Neural cell (in vitro differentiated cells): ENCODE measurements around the gene MAPT. TPM values are rescaled to one million over a fixed set of nuclear protein-coding genes. Genes with fewer than 3 reads are reported as not detected.

ENCODE experiments used
- H2AFZ ChIP-seq: fragments of 200-600, 300-800 bp; sonication (generic), shearing (Covaris generic); 2 replicates; pipeline ENCODE4 v1.6.0; 2014; ENCODE audit warnings: low read depth, mild to moderate bottlenecking, antibody characterized with exemption, low read length, moderate library complexity
- H3F3A ChIP-seq: fragments of 200-600 bp; shearing (Covaris generic); 2 replicates; pipeline ENCODE4 v1.6.1; 2016; ENCODE audit warnings: mild to moderate bottlenecking, moderate library complexity, mixed read lengths, antibody characterized with exemption, low read length; ENCODE audit not compliant: insufficient read depth, poor library complexity, severe bottlenecking
- H3K27ac ChIP-seq: fragments of 200-600, 300-800 bp; sonication (generic), shearing (Covaris generic); 2 replicates; pipeline ENCODE4 v1.5.1; 2014; ENCODE audit warnings: mild to moderate bottlenecking, low read length, moderate library complexity
- H3K27me3 ChIP-seq: fragments of 300-800, 200-600 bp; sonication (generic), shearing (Covaris generic); 2 replicates; pipeline ENCODE4 v1.6.0; 2014; ENCODE audit warnings: mild to moderate bottlenecking, low read depth, low read length, moderate library complexity; ENCODE audit not compliant: insufficient read depth
- H3K36me3 ChIP-seq: fragments of 300-800, 200-600 bp; sonication (generic), shearing (Covaris generic); 2 replicates; pipeline ENCODE4 v1.5.1; 2014; ENCODE audit warnings: mild to moderate bottlenecking, antibody characterized with exemption, low read length, moderate library complexity; ENCODE audit not compliant: insufficient read depth
- H3K4me2 ChIP-seq: fragments of 300-800, 200-600 bp; sonication (generic), shearing (Covaris generic); 2 replicates; pipeline ENCODE4 v1.6.0; 2014; ENCODE audit warnings: mild to moderate bottlenecking, low read length
- H3K4me3 ChIP-seq: fragments of 300-800, 200-600 bp; sonication (generic), shearing (Covaris generic); 2 replicates; pipeline ENCODE4 v1.5.1; 2014; ENCODE audit warnings: mild to moderate bottlenecking, low read length, moderate library complexity
- H3K79me2 ChIP-seq: fragments of 200-600 bp; shearing (Covaris generic); replicated peaks from 2 replicates; pipeline ENCODE4 v1.6.0; 2014; ENCODE audit warnings: mild to moderate bottlenecking, low read length, moderate library complexity; ENCODE audit not compliant: insufficient read depth
- H3K9ac ChIP-seq: fragments of 300-800, 200-600 bp; sonication (generic), shearing (Covaris generic); 2 replicates; pipeline ENCODE4 v1.6.1; 2016; ENCODE audit warnings: mild to moderate bottlenecking, low read length, mixed read lengths
- H3K9me2 ChIP-seq: fragments of 200-600 bp; shearing (Covaris generic); 2 replicates; pipeline ENCODE4 v1.6.1; 2016; ENCODE audit warnings: mild to moderate bottlenecking, low read length, mixed read lengths; ENCODE audit not compliant: insufficient read depth
- H3K9me3 ChIP-seq: fragments of 200-600, 300-800 bp; sonication (generic), shearing (Covaris generic); 2 replicates; pipeline ENCODE4 v1.6.1; 2016; ENCODE audit warnings: mild to moderate bottlenecking, mixed run types, low read length, moderate library complexity, mixed read lengths
- H4K20me1 ChIP-seq: fragments of 200-600 bp; shearing (Covaris generic); 2 replicates; pipeline ENCODE4 v1.6.1; 2016; ENCODE audit warnings: mild to moderate bottlenecking, mixed run types; ENCODE audit not compliant: insufficient read depth
- CTCF ChIP-seq: fragments of 450-650 bp; IDR thresholded peaks from 2 replicates; pipeline ENCODE4 v1.5.1; 2014; ENCODE audit warnings: antibody characterized with exemption, mild to moderate bottlenecking, moderate library complexity; ENCODE audit not compliant: poor library complexity, severe bottlenecking
- EP300 ChIP-seq: fragments of 450-650 bp; conservative IDR thresholded peaks from 2 replicates; pipeline ENCODE4 v1.6.1; 2014; ENCODE audit warnings: antibody characterized with exemption, mild to moderate bottlenecking, moderate library complexity; ENCODE audit not compliant: poor library complexity, severe bottlenecking
- EZH2 ChIP-seq: fragments of 200-600, 300-800 bp; shearing (Covaris generic), sonication (generic); IDR thresholded peaks from 2 replicates; pipeline ENCODE4 v1.6.1; 2014; ENCODE audit warnings: antibody characterized with exemption, low read length, borderline replicate concordance, mild to moderate bottlenecking; ENCODE audit not compliant: insufficient read depth, poor library complexity, severe bottlenecking
- MXI1 ChIP-seq: fragments of 450-650 bp; conservative IDR thresholded peaks from 2 replicates; pipeline ENCODE4 v1.6.1; 2014; ENCODE audit warnings: antibody characterized with exemption, mild to moderate bottlenecking; ENCODE audit not compliant: poor library complexity, severe bottlenecking
- POLR2AphosphoS5 ChIP-seq: IDR thresholded peaks from 2 replicates; pipeline ENCODE4 v1.6.1; 2012
- RAD21 ChIP-seq: fragments of 450-650 bp; conservative IDR thresholded peaks from 2 replicates; pipeline ENCODE4 v1.6.1; 2014; ENCODE audit warnings: antibody characterized with exemption, mild to moderate bottlenecking, moderate library complexity
- REST ChIP-seq: IDR thresholded peaks from 2 replicates; pipeline ENCODE4 v1.6.1; 2012; ENCODE audit warnings: borderline replicate concordance
- SMC3 ChIP-seq: fragments of 450-650 bp; conservative IDR thresholded peaks from 2 replicates; pipeline ENCODE4 v1.6.1; 2014; ENCODE audit warnings: antibody characterized with exemption, mild to moderate bottlenecking, moderate library complexity; ENCODE audit not compliant: poor library complexity
- TAF1 ChIP-seq: IDR thresholded peaks from 2 replicates; pipeline ENCODE4 v1.6.1; 2012; ENCODE audit warnings: low read depth
- polyA plus RNA-seq: library from polyadenylated mRNA; depleted of rRNA; stranded (reverse); fragments of >200 nt; gene quantifications from 2 replicates; pipeline ENCODE4 v1.2.3, GENCODE V29; 2014

The MAPT gene
- polyA plus RNA-seq, 1 donor from 2014 or later, result 94.5 TPM

- Histone ChIP-seq H3K9ac (no peak overlapping the region), H3F3A (no peaks in the 10 kb centered on the region), H3K79me2 (no peaks in the 10 kb centered on the region), H3K4me3 (no peak overlapping the region), H3K27ac (no peak overlapping the region), H3K9me2 (no peaks in the 10 kb centered on the region), H3K36me3 (peaks cover 24% of the 10 kb centered on the region), H3K9me3 (no peaks in the 10 kb centered on the region), H3K27me3 (no peaks in the 10 kb centered on the region), H4K20me1 (peaks cover 4% of the 10 kb centered on the region), H3K4me2 (no peak overlapping the region), H2AFZ (no peak overlapping the region)
- TF ChIP-seq MXI1 (no peak), REST (no peak), POLR2AphosphoS5 (no peak), TAF1 (no peak), EP300 (no peak), SMC3 (no peak), CTCF (no peak), RAD21 (no peak)
Measured at GRCh38 chr17:46025510-46026165, 131.3 kb downstream of the MAPT start.

- Histone ChIP-seq H3K4me2 (no peak overlapping the region), H3K9me3 (no peaks in the 10 kb centered on the region), H4K20me1 (peaks cover 4% of the 10 kb centered on the region), H2AFZ (no peak overlapping the region), H3K27ac (no peak overlapping the region), H3K27me3 (no peaks in the 10 kb centered on the region), H3K79me2 (no peaks in the 10 kb centered on the region), H3K36me3 (peaks cover 26% of the 10 kb centered on the region), H3K9me2 (no peaks in the 10 kb centered on the region), H3F3A (no peaks in the 10 kb centered on the region), H3K9ac (no peak overlapping the region), H3K4me3 (no peak overlapping the region)
- TF ChIP-seq EP300, result no peak
- TF ChIP-seq REST, result no peak
- TF ChIP-seq EZH2, result no peak
- no peak for TF ChIP-seq RAD21
- no peak for TF ChIP-seq CTCF
- TF ChIP-seq POLR2AphosphoS5, result no peak
- TF ChIP-seq MXI1, result no peak
- TF ChIP-seq TAF1, result no peak
- no peak for TF ChIP-seq SMC3
Measured at GRCh38 chr17:46026166-46027047, 132.1 kb downstream of the MAPT start.
